ENCODE data around the gene OSCP1.

Gene OSCP1

GRCh38 chr1:36472656-36473055 lies 22.4 kb upstream of the OSCP1 start:
- no peak for DNase-seq (ENCODE audit: low read depth in 2 of 2)

GRCh38 chr1:36471830-36472641 lies 21.8 kb upstream of the OSCP1 start:
- no peak for DNase-seq (ENCODE audit: low read depth in 2 of 2)

GRCh38 chr1:36469163-36469562 lies 18.9 kb upstream of the OSCP1 start:
- no peak for DNase-seq (ENCODE audit: low read depth in 2 of 2)

- DNase-seq (ENCODE audit: low read depth in 2 of 2): no peak
Observed at GRCh38 chr1:36467700-36468455, 17.6 kb upstream of the OSCP1 start.

- DNase-seq (ENCODE audit: low read depth in 2 of 2): no peak
Observed at GRCh38 chr1:36467027-36467410, 16.8 kb upstream of the OSCP1 start.

GRCh38 chr1:36466370-36467026 lies 16.2 kb upstream of the OSCP1 start:
- no peak for DNase-seq (ENCODE audit: low read depth in 2 of 2)

GRCh38 chr1:36465731-36466369 lies 15.6 kb upstream of the OSCP1 start:
- no peak for DNase-seq (ENCODE audit: low read depth in 2 of 2)

GRCh38 chr1:36464605-36465393 lies 14.5 kb upstream of the OSCP1 start:
- DNase-seq (ENCODE audit: low read depth in 2 of 2): no peak

GRCh38 chr1:36463803-36464604 lies 13.8 kb upstream of the OSCP1 start, which contains the start of gene MRPS15:
MRPS15 (minus strand) TSS chr1:36464384; CDS start chr1:36464275, 109 bp downstream.
- DNase-seq (ENCODE audit: low read depth in 2 of 2): peak; percentile 84 to 92

GRCh38 chr1:36463463-36463802 lies 13.2 kb upstream of the OSCP1 start:
- no peak for DNase-seq (ENCODE audit: low read depth in 2 of 2)

GRCh38 chr1:36458910-36459309 lies 8.7 kb upstream of the OSCP1 start:
- no peak for DNase-seq (ENCODE audit: low read depth in 2 of 2)

- DNase-seq (ENCODE audit: low read depth in 2 of 2): no peak
Observed at GRCh38 chr1:36457691-36458090, 7.4 kb upstream of the OSCP1 start.

GRCh38 chr1:36456391-36456928 lies 6.2 kb upstream of the OSCP1 start:
- no peak for DNase-seq (ENCODE audit: low read depth in 2 of 2)

- no peak for DNase-seq (ENCODE audit: low read depth in 2 of 2)
Observed at GRCh38 chr1:36455386-36455785, 5.1 kb upstream of the OSCP1 start.

- no peak for DNase-seq (ENCODE audit: low read depth in 2 of 2)
Observed at GRCh38 chr1:36453600-36454388, 3.5 kb upstream of the OSCP1 start.

GRCh38 chr1:36453051-36453450 lies 2.8 kb upstream of the OSCP1 start:
- DNase-seq (ENCODE audit: low read depth in 2 of 2): no peak

- no peak for DNase-seq (ENCODE audit: low read depth in 2 of 2)
Observed at GRCh38 chr1:36450919-36451305, 661 bp upstream of the OSCP1 start.

- no peak for DNase-seq (ENCODE audit: low read depth in 2 of 2)
Observed at GRCh38 chr1:36448530-36449056, 1.7 kb downstream of the OSCP1 start.

- no peak for DNase-seq (ENCODE audit: low read depth in 2 of 2)
Observed at GRCh38 chr1:36447450-36447849, 2.8 kb downstream of the OSCP1 start.

Measured in stimulated activated CD8-positive, alpha-beta memory T cell treated with anti-CD3 and anti-CD28 coated beads, Interleukin-7, amount 100 ng/mL, for 1 hour (primary cell).